NCI-H2107 treated with DMSO at 0.1 percent for 48 hours (cell line): ENCODE data around the gene COX7B2.

Experiments used
- DNase-seq: peaks from one replicate; lab custom pipeline; 2025; ENCODE audit not compliant: unreplicated experiment; lab: John Stamatoyannopoulos, UW

The COX7B2 gene

GRCh38 chr4:46890056-46890455 is 19.0 kb downstream of the COX7B2 start:
- no peak for DNase-seq

DNA sequence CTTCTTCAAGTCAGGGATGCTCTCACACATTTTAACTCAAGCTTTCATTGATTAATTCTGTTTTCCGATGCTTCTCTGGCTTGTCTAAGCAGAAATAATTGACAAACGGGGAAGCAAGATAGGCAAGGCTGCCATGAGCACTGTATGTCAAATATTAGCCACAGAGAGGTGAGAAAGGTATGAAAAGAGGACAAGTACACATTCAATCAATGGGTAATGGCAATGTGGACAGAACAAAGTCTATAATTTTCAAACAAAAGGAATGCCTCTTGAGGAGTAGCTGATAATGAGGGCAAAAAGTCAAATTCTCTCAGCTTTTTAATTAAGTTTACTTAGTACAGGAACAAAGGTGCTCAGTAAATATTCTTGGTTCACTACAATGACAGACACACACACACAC is 19.6 kb downstream of the COX7B2 start:
- DNase-seq: no peak

DNA sequence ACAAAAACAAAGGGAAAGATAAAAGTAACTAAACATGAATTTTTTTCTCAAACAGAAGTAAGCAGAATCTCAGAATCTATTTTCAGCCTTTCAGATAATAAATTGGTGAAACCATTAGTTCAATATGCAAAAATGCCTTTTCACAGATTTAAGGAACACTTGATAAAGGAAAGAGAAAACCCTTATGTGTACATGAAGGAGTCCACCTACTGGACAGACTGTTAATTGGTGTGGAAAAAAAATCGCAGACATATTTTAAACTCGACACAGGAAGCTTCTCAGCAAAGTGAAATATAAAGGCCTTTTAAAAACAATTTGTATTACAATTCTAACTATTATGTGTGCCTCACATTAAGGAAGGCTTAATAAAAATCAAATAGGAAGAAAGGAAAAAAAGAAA is 22.3 kb downstream of the COX7B2 start:
- DNase-seq: no peak

GRCh38 chr4:46878641-46879040 is 30.4 kb downstream of the COX7B2 start:
- DNase-seq: no peak

- no peak for DNase-seq
These were observed 34.2 kb downstream of the COX7B2 start for GRCh38 chr4:46874811-46875210.

- DNase-seq: no peak
These were observed 38.6 kb downstream of the COX7B2 start for GRCh38 chr4:46870411-46870810.

GRCh38 chr4:46856333-46856732 is 52.7 kb downstream of the COX7B2 start:
- DNase-seq: no peak

- no peak for DNase-seq
These were observed 56.2 kb downstream of the COX7B2 start for GRCh38 chr4:46852800-46853199.

GRCh38 chr4:46850026-46850425 is 59.0 kb downstream of the COX7B2 start:
- no peak for DNase-seq

- no peak for DNase-seq
These were observed 64.6 kb downstream of the COX7B2 start for GRCh38 chr4:46844325-46844917.

DNA sequence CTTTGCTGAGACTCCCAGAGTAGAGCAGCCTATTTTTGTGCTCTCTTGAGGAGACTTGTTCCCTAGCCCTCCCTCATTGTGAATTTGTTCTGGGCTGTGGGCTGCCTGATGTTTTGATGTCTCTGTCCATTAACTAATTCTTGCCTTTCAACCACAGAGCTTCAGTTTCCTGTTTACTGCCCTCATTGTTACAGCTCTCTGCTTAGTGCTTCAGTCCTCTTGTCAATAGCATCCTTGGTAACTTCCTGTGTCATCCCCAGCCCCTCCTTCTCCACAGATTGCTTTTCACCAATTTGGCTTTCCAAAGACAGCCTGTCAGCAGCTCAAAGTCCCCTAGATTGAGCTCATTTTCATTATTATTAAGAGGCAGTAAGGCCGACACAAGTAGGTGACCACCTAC is 69.9 kb downstream of the COX7B2 start:
- no peak for DNase-seq

DNA sequence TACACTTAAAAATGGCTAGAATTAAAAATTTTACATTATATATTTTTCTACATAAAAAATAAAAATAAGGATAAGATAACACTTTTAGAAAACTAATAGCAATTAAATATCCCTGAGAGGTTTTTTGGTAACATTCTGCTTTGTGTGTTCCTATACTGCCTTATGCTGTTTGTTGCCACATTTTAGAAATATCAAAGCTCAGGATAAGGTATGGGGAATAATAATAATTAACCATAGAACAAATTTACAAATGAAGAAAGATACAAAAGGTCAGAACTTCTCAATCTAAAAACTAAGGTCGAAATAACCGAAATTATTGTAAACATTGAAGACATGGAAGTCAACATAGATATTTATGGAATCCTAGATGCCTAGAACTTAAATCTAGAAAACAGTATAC is 71.4 kb downstream of the COX7B2 start:
- no peak for DNase-seq

- no peak for DNase-seq
These were observed 72.5 kb downstream of the COX7B2 start for GRCh38 chr4:46836584-46836983.

- no peak for DNase-seq
These were observed 78.0 kb downstream of the COX7B2 start for GRCh38 chr4:46830971-46831454.

DNA sequence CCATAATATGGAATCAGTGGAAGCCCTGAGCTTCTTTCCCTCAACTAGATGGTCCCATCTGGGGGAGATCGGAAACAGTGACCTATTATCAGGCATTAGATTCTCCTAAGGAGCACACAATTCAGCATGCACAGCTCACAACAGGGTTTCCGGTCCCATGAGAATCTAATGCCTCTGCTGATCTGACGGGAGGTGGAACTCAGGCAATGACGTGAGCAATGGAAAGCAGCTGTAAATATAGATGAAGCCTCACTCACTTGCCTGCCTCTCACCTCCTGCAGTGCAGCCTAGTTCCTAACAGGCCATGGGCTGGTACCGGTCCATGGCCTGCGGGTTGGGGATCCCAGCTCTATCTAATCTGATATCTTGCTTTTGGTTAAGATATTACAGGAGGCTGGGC is 88.9 kb downstream of the COX7B2 start:
- no peak for DNase-seq

- no peak for DNase-seq
These were observed 90.0 kb downstream of the COX7B2 start for GRCh38 chr4:46819095-46819494.

GRCh38 chr4:46818604-46819003 is 90.4 kb downstream of the COX7B2 start:
- DNase-seq: no peak

DNA sequence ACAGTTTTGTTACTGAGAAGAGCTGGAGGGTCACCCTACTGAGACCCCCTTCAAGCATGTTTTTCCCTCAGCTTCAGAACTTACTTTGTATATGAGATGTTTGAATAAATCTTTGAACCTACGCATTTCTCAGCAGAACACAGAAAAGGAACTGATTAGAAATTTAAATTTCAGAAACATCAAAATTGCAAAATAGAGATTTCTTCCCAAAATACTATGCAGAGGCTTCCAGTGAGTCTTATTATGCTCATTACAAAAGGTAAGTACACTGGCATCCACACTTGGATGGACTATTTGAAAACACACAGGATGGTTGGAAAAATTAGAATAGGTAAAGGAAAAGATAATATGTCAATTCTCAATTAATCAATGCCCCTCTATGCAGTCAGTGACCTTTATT is 91.2 kb downstream of the COX7B2 start:
- no peak for DNase-seq

DNA sequence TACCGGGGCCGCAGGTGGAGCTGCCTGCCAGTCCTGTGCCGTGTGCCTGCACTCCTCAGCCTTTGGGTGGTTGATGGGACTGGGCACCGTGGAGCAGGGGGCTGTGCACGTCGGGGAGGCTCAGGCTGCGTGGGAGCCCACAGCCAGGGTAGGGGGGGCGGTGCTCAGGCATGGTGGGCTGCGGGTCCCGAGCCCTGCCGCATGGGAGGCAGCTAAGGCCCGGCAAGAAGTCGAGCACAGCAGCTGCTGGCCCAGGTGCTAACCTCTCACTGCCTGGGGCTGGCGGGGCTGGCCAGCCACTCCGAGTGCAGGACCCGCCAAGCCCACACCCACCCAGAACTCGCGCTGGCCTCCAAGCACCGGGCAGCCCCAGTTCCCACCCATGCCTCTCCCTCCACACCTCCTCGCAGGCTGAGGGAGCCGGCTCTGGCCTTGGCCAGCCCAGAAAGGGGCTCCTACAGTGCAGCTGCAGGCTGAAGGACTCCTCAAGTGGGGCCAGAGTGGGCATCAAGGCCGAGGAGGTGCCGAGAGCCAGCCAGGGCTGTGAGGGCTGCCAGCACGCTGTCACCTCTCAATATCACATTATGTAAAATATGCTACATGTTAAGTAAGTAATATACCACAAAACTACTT is 104.1 kb downstream of the COX7B2 start:
- no peak for DNase-seq

- no peak for DNase-seq
These were observed 116.0 kb downstream of the COX7B2 start for GRCh38 chr4:46793036-46793435.

GRCh38 chr4:46781434-46782092 is 127.5 kb downstream of the COX7B2 start:
- no peak for DNase-seq

DNA sequence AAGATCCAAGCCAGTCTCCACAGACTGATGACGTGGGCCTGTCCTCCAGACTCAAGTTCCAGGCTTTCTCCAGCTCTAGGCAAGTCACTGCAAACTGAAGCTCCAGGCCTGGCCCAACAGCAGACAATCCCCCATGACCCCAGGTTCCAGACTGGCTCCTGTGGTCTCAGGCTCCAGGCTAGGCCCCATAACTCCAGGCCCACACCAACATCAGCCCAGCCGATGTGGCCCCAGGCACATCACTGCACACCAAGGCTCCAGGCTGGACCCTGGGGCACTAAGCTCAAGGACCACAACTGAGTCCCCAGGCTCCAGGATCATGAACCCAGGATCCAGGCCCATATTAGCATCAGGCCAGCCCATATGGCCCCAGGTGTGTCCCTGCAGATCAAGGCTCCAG is 143.6 kb downstream of the COX7B2 start:
- no peak for DNase-seq
